MM.1S (cell line): Measurements from ENCODE around the gene BRF1.

Source experiments
- DNase-seq: peaks from one replicate; pipeline ENCODE4 v3.0.0-alpha.2; 2015
- H2AFZ ChIP-seq: fragments of 300-600 bp; sonication (generic); 2 replicates; pipeline ENCODE4 v1.6.0; 2016; ENCODE audit warnings: antibody characterized with exemption, low read length
- H3F3A ChIP-seq: fragments of 300-600 bp; sonication (generic); 2 replicates; pipeline ENCODE4 v1.6.1; 2016; ENCODE audit warnings: mild to moderate bottlenecking, antibody characterized with exemption, low read length, moderate library complexity, mixed read lengths; ENCODE audit not compliant: insufficient read depth
- H3K27ac ChIP-seq: fragments of 300-600 bp; sonication (generic); 2 replicates; pipeline ENCODE4 v1.5.1; 2016; ENCODE audit warnings: mild to moderate bottlenecking, low read length
- H3K27me3 ChIP-seq: fragments of 300-600 bp; sonication (generic); replicated peaks from 2 replicates; pipeline ENCODE4 v1.6.0; 2016; ENCODE audit warnings: low read length; ENCODE audit not compliant: insufficient read depth
- H3K36me3 ChIP-seq: fragments of 300-600 bp; sonication (generic); replicated peaks from 2 replicates; pipeline ENCODE4 v1.6.1; 2016; ENCODE audit warnings: mild to moderate bottlenecking, low read length, mixed read lengths; ENCODE audit not compliant: insufficient read depth
- H3K4me1 ChIP-seq: fragments of 300-600 bp; sonication (generic); 2 replicates; pipeline ENCODE4 v1.6.1; 2016; ENCODE audit warnings: low read length, mixed read lengths
- H3K4me2 ChIP-seq: fragments of 300-600 bp; sonication (generic); 2 replicates; pipeline ENCODE4 v1.6.0; 2016; ENCODE audit warnings: low read depth, low read length
- H3K4me3 ChIP-seq: fragments of 300-600 bp; sonication (generic); 2 replicates; pipeline ENCODE4 v1.5.1; 2016; ENCODE audit warnings: low read length, mixed read lengths
- H3K79me2 ChIP-seq: fragments of 300-600 bp; sonication (generic); 2 replicates; pipeline ENCODE4 v1.6.1; 2016; ENCODE audit warnings: mixed run types, low read length, mixed read lengths
- H3K9ac ChIP-seq: fragments of 300-600 bp; sonication (generic); 2 replicates; pipeline ENCODE4 v1.6.1; 2016; ENCODE audit warnings: low read length, mixed read lengths
- H3K9me2 ChIP-seq: fragments of 300-600 bp; sonication (generic); replicated peaks from 2 replicates; pipeline ENCODE4 v1.6.1; 2016; ENCODE audit warnings: mild to moderate bottlenecking, low read length, mixed read lengths; ENCODE audit not compliant: insufficient read depth
- H3K9me3 ChIP-seq: fragments of 300-600 bp; sonication (generic); replicated peaks from 2 replicates; pipeline ENCODE4 v1.6.1; 2016; ENCODE audit warnings: mild to moderate bottlenecking, low read length, mixed read lengths; ENCODE audit not compliant: insufficient read depth
- H4K20me1 ChIP-seq: fragments of 300-600 bp; sonication (generic); 2 replicates; pipeline ENCODE4 v1.6.1; 2016; ENCODE audit warnings: mild to moderate bottlenecking, low read length, moderate library complexity, mixed read lengths; ENCODE audit not compliant: insufficient read depth
- CTCF ChIP-seq: fragments of 300-600 bp; sonication (generic); IDR thresholded peaks from 2 replicates; pipeline ENCODE4 v1.5.1; 2016; ENCODE audit warnings: antibody characterized with exemption, low read length, mixed read lengths
- EZH2 ChIP-seq: fragments of 300-600 bp; sonication (generic); optimal IDR thresholded peaks from 2 replicates; pipeline ENCODE3; 2017; ENCODE audit warnings: low read depth, mild to moderate bottlenecking, antibody characterized with exemption, low read length, mixed read lengths
- EZH2phosphoT487 ChIP-seq: fragments of 300-600 bp; sonication (generic); IDR thresholded peaks from 2 replicates; pipeline ENCODE4 v1.6.1; 2018; ENCODE audit warnings: antibody characterized with exemption, low read length

Gene BRF1

DNA sequence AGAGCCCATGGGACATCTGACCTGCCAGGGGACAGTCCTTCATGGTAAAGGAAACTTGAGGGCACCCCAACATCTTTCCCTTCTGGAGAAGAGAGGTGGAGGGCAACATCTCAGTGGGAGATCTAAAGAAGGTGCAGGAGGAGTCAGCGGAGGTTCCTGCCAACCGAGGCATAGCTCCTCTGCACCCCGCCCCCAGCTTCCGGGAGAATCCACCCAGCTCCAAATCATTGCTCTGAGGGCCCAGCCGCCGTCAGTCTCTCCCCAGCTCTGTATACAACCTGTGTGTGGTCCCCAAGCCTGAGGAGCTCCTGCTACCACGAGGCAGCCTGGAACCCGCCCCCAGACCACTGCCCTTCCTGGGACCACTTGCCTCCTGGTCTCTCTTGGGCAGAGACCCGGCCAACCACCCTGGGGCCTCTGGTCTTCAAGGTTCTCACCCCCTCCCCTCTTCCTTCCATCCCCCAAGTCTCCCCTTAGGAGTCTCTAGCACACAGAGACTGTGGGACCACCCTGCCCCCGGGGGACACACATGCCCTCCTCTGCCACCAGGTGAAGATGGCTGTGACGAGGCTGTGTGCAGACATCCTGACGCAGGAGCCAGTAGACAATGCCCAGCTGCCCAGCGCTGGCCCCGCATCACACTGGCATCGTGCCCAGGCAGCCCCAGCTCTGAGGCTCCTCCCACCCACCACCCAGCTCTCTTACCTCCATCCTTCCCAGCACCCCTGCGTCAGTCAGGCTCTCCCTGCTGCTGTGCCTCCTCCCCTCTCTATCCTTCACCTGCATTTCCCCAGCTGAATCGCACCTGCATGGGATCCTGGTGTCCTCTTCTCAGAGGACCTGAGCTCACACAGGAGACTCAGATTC, 106.7 kb downstream of the BRF1 start:
- no peaks in the 10 kb centered on the region for H3K79me2 ChIP-seq
- no peak overlapping the region for H3K27ac ChIP-seq
- H3F3A ChIP-seq, result no peaks in the 10 kb centered on the region
- H3K9me2 ChIP-seq, result no peaks in the 10 kb centered on the region
- no peaks in the 10 kb centered on the region for H4K20me1 ChIP-seq
- no peak overlapping the region for H2AFZ ChIP-seq
- no peak for DNase-seq
- TF ChIP-seq EZH2phosphoT487, result no peak
- no peak for TF ChIP-seq CTCF
- no peak for TF ChIP-seq EZH2
- H3K4me2 ChIP-seq, result no peak overlapping the region
- peaks cover 55% of the 10 kb centered on the region for H3K27me3 ChIP-seq
- no peaks in the 10 kb centered on the region for H3K36me3 ChIP-seq
- no peaks in the 10 kb centered on the region for H3K4me1 ChIP-seq
- no peak overlapping the region for H3K4me3 ChIP-seq
- H3K9me3 ChIP-seq, result no peaks in the 10 kb centered on the region
- H3K9ac ChIP-seq, result no peak overlapping the region

GRCh38 chr14:105192866-105193731, 107.7 kb downstream of the BRF1 start:
- H3K27me3 ChIP-seq, result peaks cover 63% of the 10 kb centered on the region
- no peaks in the 10 kb centered on the region for H3K79me2 ChIP-seq
- H3F3A ChIP-seq, result no peaks in the 10 kb centered on the region
- H3K4me1 ChIP-seq, result no peaks in the 10 kb centered on the region
- H3K4me3 ChIP-seq, result no peak overlapping the region
- DNase-seq, result no peak
- no peak overlapping the region for H2AFZ ChIP-seq
- no peaks in the 10 kb centered on the region for H3K9me2 ChIP-seq
- no peak overlapping the region for H3K27ac ChIP-seq
- H3K4me2 ChIP-seq, result no peak overlapping the region
- no peak for TF ChIP-seq EZH2phosphoT487
- no peak for TF ChIP-seq CTCF
- no peak for TF ChIP-seq EZH2
- no peaks in the 10 kb centered on the region for H4K20me1 ChIP-seq
- H3K9me3 ChIP-seq, result no peaks in the 10 kb centered on the region
- no peaks in the 10 kb centered on the region for H3K36me3 ChIP-seq
- no peak overlapping the region for H3K9ac ChIP-seq

GRCh38 chr14:105187935-105188524, 112.8 kb downstream of the BRF1 start:
- no peaks in the 10 kb centered on the region for H3K9me3 ChIP-seq
- DNase-seq, result no peak
- H2AFZ ChIP-seq, result no peak overlapping the region
- H3K4me3 ChIP-seq, result no peak overlapping the region
- no peak overlapping the region for H3K9ac ChIP-seq
- H3K27me3 ChIP-seq, result peaks cover 39% of the 10 kb centered on the region
- H3K27ac ChIP-seq, result no peak overlapping the region
- H3K4me1 ChIP-seq, result no peaks in the 10 kb centered on the region
- no peak overlapping the region for H3K4me2 ChIP-seq
- H3K9me2 ChIP-seq, result no peaks in the 10 kb centered on the region
- TF ChIP-seq EZH2phosphoT487 (no peak), EZH2 (no peak), CTCF (no peak)
- H3K79me2 ChIP-seq, result no peaks in the 10 kb centered on the region
- H3K36me3 ChIP-seq, result no peaks in the 10 kb centered on the region
- H3F3A ChIP-seq, result no peaks in the 10 kb centered on the region
- H4K20me1 ChIP-seq, result no peaks in the 10 kb centered on the region
